ENCODE measurements around the gene GALNS. TPM values are rescaled to one million over a fixed set of nuclear protein-coding genes. Genes with fewer than 3 reads are reported as not detected.

Gene GALNS
- total and polyA plus RNA-seq, 9 donors: 14.0 to 40.4 (median 21.6) TPM

DNA sequence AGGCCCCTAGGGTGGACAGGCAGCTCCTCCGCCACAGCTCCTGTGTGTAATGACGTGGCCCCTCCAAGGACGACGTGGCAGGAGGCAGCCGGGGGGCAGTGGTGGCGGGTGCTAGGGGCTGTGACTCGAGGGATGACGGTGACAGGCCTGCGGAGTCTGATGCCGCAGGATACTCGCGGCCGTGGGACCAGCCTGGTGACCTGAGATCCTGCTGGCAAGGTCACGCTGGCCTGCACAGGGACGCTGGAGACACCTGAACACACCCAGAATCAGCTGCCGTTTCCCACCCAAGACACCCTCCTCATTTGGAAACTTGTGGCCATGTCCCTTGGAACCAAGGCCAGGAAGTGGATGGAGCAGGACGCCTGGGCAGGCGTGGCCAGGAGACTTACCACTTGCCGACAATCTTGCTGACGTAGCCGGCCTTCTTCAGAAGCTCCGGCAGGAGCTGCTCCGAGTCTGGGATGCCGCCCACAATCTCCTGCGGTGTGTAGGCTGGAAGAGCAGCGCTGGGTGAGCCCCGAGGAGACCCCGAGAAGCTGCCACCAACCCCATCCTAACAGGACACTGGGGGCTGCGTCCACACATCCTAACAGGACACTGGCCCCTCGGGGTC lies 16.0 kb downstream of the GALNS start:
- 91 to 93% (median 92%) methylated on average over 30 of the region's 30 CpGs for whole genome bisulfite sequencing, 3 donors
- TF ChIP-seq, protein P1, sequence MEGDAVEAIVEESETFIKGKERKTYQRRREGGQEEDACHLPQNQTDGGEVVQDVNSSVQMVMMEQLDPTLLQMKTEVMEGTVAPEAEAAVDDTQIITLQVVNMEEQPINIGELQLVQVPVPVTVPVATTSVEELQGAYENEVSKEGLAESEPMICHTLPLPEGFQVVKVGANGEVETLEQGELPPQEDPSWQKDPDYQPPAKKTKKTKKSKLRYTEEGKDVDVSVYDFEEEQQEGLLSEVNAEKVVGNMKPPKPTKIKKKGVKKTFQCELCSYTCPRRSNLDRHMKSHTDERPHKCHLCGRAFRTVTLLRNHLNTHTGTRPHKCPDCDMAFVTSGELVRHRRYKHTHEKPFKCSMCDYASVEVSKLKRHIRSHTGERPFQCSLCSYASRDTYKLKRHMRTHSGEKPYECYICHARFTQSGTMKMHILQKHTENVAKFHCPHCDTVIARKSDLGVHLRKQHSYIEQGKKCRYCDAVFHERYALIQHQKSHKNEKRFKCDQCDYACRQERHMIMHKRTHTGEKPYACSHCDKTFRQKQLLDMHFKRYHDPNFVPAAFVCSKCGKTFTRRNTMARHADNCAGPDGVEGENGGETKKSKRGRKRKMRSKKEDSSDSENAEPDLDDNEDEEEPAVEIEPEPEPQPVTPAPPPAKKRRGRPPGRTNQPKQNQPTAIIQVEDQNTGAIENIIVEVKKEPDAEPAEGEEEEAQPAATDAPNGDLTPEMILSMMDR (IDR thresholded peaks at IDR 0.05): no peak
- no peak for TF ChIP-seq EP300 (IDR thresholded peaks at IDR 0.05)
- TF ChIP-seq POLR2A (IDR thresholded peaks at IDR 0.05): no peak
- no peak for DNase-seq
- Histone ChIP-seq H3K4me3 (no peak overlapping the region), H3K27ac (no peak overlapping the region), H3K36me3 (no peaks in the 10 kb centered on the region), H3K4me1 (ENCODE audit: insufficient read depth) (no peaks in the 10 kb centered on the region), H3K27me3 (no peaks in the 10 kb centered on the region), H3K9me3 (no peaks in the 10 kb centered on the region)
- intact Hi-C loops (cut with DNase I): no loop called here

DNA sequence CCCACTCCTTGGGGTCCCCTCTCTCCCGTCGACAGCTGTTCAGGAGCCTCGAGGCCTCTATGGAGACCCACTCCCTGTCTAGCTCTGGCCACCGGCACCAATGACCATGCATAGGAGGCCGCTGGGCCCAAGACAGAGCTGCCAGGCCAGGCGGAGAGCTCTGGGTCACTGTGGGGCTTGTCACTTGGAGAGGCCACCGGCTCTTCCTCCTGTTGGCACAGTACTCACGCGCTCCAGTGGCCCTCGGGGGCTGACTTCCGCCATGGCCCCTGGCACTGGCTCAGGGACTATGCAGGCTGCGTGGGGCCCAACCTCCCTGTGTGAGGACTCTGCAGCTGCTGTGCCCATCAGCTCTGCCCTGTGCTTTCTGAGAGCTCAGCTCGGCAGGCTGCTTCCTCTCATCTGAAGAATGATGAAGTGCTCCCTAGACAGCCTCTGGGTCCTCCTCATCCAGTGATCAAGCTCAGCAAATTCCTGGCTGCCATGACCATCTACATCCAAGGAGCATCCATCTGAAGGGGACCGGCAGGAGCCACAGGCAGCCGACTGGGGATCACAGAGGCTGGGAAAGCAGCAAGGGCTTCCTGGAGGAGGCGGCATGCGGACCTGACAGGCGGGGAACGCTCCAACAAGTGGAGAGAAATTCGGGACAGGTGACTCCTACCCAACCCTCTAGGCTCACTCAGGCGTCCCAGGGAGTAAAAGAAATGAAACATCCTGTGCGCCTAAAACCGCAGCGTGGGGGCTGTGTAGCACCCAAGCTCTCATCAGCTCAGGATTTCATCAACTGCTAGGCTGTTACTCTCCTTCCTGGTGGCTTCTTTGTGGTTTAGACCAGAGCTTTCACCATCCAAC lies 16.8 kb downstream of the GALNS start:
- H3K36me3 ChIP-seq: no peaks in the 10 kb centered on the region
- H3K4me3 ChIP-seq: no peak overlapping the region
- H3K27me3 ChIP-seq: no peaks in the 10 kb centered on the region
- no peak overlapping the region for H3K27ac ChIP-seq
- TF ChIP-seq EP300 (IDR thresholded peaks at IDR 0.05) (no peak), POLR2A (IDR thresholded peaks at IDR 0.05) (no peak)
- TF ChIP-seq, protein P1 (IDR thresholded peaks at IDR 0.05): no peak
- H3K4me1 ChIP-seq (ENCODE audit: insufficient read depth): no peaks in the 10 kb centered on the region
- no peak for DNase-seq
- WGBS, 3 donors: 89 to 95% (median 93%) methylated on average over 21 to 24 of the region's 24 CpGs
- H3K9me3 ChIP-seq: no peaks in the 10 kb centered on the region
- intact Hi-C loops (cut with DNase I): no loop called here

DNA sequence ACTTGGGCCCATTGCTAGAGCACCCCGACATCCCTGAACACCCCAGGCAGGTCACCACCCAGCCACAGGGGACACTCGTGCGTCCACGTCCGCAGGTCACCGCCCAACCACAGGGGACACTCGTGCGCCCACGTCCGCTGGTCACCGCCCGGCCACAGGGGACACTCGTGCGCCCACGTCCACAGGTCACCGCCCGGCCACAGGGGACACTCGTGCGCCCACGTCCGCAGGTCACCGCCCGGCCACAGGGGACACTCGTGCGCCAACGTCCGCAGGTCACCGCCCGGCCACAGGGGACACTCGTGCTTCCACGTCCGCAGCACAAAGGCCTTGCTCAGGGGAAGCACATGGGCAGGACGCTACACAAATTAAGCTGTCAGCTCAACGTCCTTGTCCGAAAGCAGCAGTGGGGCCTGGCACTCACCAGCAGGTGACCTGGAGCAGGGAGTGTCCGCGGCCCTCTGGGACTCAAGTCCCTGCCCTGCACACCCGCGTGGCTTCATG lies 17.7 kb downstream of the GALNS start:
- H3K4me1 ChIP-seq (ENCODE audit: insufficient read depth): no peaks in the 10 kb centered on the region
- H3K4me3 ChIP-seq: no peak overlapping the region
- H3K9me3 ChIP-seq: no peaks in the 10 kb centered on the region
- no peaks in the 10 kb centered on the region for H3K36me3 ChIP-seq
- intact Hi-C loops (cut with DNase I): no loop called here
- DNase-seq: no peak
- no peak for TF ChIP-seq EP300 (IDR thresholded peaks at IDR 0.05)
- H3K27me3 ChIP-seq: no peaks in the 10 kb centered on the region
- H3K27ac ChIP-seq: no peak overlapping the region
- 84 to 87% (median 87%) methylated on average over 39 of the region's 39 CpGs for WGBS, 3 donors

DNA sequence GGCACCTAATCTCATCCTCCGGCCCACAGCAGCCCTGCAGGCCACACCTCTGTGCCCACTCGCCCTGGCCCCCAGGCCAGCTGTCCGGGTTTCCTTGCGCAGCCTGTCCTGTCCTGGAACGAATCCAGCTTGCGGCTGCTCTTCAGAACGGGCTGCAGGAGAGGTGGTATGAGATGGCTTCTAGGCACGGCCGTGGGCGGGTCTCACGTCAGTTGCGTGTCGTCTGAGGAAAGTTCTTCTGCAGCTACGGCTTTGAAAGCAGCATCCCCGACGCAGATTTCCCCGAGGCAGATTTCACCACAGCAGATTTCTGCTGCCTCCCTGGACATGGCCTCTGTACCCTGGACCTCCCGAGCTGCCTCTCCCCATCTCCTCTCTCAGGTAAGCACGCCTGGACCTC lies 18.2 kb downstream of the GALNS start:
- Histone ChIP-seq H3K4me3 (no peak overlapping the region), H3K9me3 (no peaks in the 10 kb centered on the region), H3K27me3 (no peaks in the 10 kb centered on the region), H3K4me1 (ENCODE audit: insufficient read depth) (no peaks in the 10 kb centered on the region), H3K36me3 (no peaks in the 10 kb centered on the region), H3K27ac (no peak overlapping the region)
- no peak for DNase-seq
- WGBS, 3 donors: 82 to 89% (median 87%) methylated on average over 19 of the region's 19 CpGs
- intact Hi-C loops (cut with DNase I): no loop called here
- TF ChIP-seq POLR2A (IDR thresholded peaks at IDR 0.05) (no peak), EP300 (IDR thresholded peaks at IDR 0.05) (no peak)
- TF ChIP-seq, protein P1 (IDR thresholded peaks at IDR 0.05): no peak

DNA sequence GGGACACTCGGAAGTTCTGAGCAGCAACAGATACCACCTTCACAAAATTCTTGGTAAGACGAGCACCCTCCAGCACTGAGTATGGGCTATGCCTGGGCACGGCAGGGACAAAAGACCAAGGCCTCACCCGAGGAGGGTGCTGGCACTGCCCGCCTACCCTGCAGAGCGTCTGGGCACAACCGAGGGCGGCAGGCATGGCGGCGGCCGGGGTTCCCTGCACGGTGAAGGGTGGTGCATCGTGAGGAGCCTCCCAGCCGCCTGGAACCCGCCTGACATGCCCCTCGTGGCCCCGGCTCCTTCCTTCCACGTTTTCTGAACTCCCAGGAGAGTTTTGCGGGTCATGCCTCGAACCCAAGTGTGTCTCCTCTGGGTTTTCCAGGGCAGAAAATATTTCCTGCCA lies 18.9 kb downstream of the GALNS start:
- no peak overlapping the region for H3K27ac ChIP-seq
- TF ChIP-seq, protein P1 (IDR thresholded peaks at IDR 0.05): no peak
- TF ChIP-seq EP300 (IDR thresholded peaks at IDR 0.05) (no peak), POLR2A (IDR thresholded peaks at IDR 0.05) (no peak)
- H3K9me3 ChIP-seq: no peaks in the 10 kb centered on the region
- no peaks in the 10 kb centered on the region for H3K27me3 ChIP-seq
- no peaks in the 10 kb centered on the region for H3K36me3 ChIP-seq
- no peak overlapping the region for H3K4me3 ChIP-seq
- H3K4me1 ChIP-seq (ENCODE audit: insufficient read depth): no peaks in the 10 kb centered on the region
- no peak for DNase-seq
- intact Hi-C loops (cut with DNase I): no loop called here
- 89 to 94% (median 90%) methylated on average over 20 of the region's 20 CpGs for WGBS, 3 donors
